Stimulated activated CD4-positive, alpha-beta T cell treated with anti-CD3 and anti-CD28 coated beads, Interleukin-12 subunit alpha, Interleukin-12 subunit beta, amount 100 ng/mL, for 24 hours (primary cell): ENCODE measurements around the gene TOMT.
A peak's percentile ranks its signal among the peaks of the same experiment; 100 is the strongest.

ENCODE experiments used
- DNase-seq, 2 experiments: peaks; one replicate each; pipeline ENCODE4 v3.0.0-alpha.2; 2020; ENCODE audit warnings: low read depth in 2 of 2

TOMT gene

GRCh38 chr11:72105888-72106287 lies at the start of gene TOMT:
TSS of gene TOMT (plus strand) at chr11:72105924. CDS start at chr11:72105952, 28 bp downstream.
- no peak for DNase-seq

DNA sequence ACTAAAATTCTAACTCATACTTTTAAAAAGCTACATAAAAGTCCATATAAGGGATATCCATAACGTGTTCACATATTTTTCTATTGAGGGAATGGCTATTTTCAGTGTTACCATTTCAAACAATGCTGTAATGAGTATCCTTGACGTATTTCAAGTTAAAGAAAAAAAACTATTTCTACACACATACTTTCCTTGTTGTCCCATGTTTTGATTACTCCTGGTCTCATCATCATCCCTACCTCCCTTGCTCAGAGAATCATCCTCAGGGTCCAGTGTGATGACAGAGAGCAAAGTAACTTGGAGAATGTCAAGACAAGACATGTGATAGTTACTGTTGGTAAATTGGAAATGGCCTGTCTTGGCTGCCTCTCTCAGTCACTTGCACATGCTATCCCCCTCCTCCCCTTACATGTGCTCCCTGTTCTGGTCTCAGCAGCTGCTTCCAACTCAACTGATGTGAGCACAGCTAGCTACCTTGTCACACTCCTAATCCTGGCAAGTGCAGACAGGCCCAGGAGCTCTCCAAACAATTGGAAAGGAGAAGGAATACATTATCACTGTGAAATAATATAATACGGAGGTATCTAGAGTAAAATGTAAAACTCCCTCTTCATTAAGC lies 47.2 kb upstream of the TOMT start:
- no peak for DNase-seq

GRCh38 chr11:72061739-72062396 lies 43.9 kb upstream of the TOMT start:
- DNase-seq = no peak

DNA sequence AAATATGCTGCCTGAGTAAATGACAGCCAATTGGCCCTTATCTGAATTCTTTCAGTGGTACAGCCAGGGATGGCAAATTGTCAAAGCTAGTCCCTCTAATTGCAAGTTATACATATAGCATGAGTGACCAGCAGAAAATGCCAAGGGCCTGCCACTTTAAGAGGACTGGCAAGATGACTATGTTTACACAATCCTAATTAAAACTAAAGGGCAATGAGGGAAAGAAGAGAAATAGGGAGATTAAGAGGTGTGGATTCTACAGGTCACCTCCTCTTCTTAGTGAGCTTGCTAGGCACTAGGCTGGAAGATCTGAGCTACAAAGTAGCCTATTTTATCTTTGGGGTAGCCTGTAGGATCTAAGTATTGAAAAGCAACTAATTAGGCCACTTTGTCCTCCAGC lies 38.9 kb upstream of the TOMT start:
- DNase-seq = no peak

DNA sequence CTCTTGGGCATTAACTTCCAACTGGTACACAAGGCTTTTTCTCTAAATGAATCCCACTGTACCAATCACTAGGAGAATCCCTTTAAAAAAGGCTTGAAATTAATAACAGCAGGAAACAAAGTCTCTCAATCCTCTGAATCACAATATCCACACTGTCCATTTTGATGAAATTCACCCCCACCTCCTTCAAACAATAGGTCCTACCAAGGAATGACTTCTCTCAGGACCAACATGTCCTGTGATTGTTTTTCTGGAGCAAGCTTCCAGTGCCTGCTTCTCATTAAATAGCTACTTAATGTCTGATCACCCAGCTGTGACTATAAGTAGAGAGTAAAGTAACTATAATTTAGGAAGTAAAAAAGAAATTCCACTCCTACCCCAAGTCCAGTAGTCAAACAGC lies 38.5 kb upstream of the TOMT start:
- DNase-seq = no peak

DNA sequence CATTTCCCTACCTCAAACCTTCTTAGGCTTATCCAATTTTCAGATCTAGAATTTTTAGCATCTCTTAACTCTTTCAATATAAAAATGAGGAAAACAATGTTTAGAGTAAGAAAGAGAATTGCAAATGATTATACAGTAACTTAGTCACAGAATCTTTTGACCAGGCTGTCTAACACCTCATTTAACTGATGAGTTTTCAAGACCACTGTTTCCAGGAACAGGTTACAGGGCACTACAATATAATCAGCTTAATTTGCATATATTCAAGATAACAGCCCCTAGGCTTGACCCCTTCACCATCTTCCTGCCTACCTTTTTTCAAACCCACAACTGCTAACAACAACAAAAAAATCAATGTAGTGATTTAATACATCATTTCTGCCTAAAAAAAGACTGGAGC lies 38.0 kb upstream of the TOMT start:
- DNase-seq = no peak

DNA sequence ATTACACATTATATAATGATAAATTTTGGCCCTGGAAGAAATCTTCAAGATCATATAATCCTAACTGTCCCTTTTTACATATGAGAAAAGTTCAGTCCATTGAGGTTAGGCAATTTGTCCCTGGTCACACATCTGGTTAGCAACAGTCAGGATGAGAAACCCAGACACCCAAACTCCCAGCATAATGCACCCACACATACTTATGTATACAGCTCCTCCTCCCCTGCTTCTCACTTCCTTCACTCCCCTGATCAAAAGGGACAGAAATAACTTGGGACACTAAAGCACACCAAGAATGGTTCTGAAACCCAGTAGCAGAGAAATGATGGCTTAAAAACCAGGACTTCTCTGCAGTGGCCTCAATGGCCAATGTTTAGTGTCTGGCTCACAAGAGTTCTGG lies 36.5 kb upstream of the TOMT start:
- DNase-seq = no peak

DNA sequence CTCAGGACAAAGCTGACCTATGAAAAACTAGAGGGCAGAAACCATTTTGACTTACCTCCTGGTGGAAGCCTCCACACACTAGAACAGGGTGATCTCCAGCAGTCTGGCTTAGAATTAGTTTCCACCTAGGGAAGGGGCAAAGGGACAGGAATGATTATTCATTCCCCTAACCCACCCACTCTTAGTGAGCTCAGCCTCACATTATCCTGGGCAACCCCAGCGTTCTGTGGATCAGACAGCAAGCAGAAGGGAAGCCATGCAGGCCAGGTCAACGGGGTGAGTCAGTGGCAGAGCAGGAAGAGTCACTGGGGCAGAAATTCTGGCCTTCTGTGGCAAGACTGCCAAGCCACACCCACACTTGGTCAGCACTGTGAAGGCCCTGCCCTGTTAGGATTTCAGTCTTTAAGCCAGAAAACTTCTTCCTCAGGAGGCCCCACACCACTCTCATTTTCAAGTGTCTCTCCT lies 35.9 kb upstream of the TOMT start:
- no peak for DNase-seq

DNA sequence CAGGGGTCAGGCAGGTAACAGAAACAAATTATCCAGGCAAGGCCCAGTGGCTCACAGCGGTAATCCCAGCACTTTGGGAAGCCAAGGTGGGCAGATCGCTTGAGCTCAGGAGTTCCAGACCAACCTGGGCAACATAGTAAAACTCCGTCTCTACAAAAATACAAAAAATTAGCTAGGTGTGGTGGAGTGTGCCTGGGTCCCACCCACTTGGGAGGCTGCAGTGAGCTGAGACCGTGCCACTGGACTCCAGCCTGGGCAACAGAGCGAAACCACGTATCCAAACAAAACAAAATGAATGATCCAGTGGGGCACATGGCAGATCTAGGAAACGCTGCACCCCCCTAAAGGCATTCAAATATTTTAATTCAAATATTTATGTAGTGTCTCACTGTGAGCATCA lies 35.2 kb upstream of the TOMT start:
- no peak for DNase-seq

GRCh38 chr11:72072348-72072747 lies 33.4 kb upstream of the TOMT start:
- DNase-seq = no peak

DNA sequence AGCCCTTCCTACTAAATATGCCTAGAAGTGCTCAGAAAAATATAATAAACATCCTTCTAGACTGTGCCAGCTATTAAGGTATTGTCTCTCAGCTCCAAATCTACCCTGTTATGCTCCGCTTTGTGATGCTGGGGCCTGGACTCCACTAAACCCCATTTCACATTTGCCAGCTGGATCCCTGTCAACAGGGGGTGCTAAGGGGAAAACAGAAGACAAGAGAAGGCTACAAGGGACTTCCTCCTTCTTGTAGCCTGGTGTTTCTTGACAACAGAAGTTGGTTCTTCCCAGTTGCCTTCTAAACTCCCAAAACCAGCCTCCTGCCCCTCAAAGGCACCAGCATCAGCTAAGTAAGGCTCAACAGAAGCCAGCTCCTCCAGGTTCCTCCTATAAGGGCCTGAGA lies 30.6 kb upstream of the TOMT start:
- DNase-seq = no peak

DNA sequence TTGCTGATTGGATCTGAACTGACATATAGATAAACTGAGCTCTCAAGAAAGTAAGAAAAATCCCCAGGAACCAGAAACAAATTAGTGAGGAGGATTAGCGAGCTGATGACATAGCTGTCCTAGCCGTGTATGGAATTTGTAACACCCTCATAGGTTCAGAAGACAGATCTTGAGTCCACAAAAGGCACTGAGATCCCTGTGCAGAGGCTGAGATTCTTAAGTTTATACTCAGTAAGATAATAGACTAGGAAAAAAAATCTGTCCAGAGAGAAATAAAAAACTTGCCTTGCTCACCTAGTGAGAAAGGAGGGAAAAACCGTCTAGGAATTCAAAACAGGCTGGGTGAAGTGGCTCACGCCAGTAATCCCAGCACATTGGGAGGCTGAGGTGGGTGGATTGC lies 30.0 kb upstream of the TOMT start:
- no peak for DNase-seq

GRCh38 chr11:72078477-72078876 lies 27.2 kb upstream of the TOMT start:
- DNase-seq = no peak

GRCh38 chr11:72079819-72080325 lies 25.9 kb upstream of the TOMT start:
- DNase-seq = no peak

- peak; percentile 96 to 99 for DNase-seq
Measured at GRCh38 chr11:72080326-72081183, 25.2 kb upstream of the TOMT start, which contains the start of the genes LRRC51 and NUMA1. TSS of gene LRRC51 (plus strand) at chr11:72080850. CDS start at chr11:72089084, 8,234 bp downstream. TSS of gene NUMA1 (minus strand) at chr11:72080542. CDS start at chr11:72035943, 44,599 bp downstream.

- DNase-seq = no peak
Measured at GRCh38 chr11:72081184-72081644, 24.5 kb upstream of the TOMT start.

DNA sequence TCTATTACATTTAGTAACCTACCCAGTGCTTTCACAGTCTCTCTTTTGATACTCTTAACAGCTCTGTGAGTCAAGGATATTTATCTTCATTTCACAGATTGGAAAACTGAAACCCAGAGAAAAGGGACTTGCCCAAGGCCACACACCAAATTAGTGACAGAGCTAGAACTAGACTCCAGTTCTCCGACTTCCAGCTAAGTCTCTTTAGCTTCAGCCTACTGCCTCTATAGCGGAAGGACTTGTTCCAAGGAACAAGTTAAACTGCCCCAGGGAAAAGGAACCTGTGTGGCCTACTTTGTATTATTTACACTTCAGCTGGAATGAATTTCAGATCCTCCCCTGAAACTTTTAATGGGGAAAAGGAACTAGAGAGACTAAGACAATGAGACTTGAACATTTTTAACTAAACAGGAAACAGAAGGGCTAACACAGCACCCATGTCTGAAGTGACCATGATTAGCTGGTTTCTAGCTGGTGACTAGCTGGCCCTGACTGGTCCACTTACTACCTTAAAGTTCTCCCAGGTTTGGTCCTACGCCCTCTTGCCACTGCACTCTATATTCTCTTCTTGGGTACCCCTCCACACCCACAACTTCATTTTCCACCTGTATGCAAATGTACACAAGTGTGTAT lies 23.8 kb upstream of the TOMT start:
- no peak for DNase-seq

DNA sequence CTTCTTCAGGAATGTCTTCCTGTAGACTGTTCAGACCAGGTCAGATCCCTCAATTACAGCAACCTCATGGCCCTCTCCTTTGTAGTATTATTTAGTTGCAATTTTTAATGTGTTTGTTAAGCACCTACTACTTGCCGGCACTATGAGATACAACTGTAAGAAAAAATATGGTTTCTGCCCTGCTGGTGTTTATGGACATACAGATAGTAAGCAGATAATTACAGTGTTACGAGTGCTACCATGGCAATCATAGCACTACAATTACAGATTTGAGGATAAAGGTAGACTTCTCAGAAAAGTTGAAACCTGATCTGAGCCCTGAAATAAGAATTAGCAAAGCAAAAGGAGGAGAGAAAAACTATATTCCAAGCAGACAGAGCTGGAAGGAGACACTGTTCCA lies 22.3 kb upstream of the TOMT start:
- DNase-seq = no peak

DNA sequence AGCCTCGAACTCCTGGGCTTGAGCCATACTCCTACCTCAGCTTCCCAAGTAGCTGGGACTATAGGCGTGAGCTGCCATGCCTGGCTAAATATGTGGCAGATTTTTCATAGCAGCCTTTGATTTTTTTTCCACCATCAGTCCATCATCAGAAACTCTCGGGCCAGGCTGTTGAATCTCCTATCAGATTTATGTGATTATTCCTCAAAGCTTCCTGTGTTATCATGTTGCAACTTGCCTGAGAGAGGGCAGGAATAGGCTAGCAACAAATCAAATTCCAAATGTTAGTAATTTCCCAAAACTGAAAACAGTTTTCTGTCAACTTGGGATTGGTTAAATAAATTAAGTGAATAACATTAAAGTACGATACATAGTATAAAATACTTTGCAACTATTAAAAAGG lies 21.6 kb upstream of the TOMT start:
- no peak for DNase-seq

DNA sequence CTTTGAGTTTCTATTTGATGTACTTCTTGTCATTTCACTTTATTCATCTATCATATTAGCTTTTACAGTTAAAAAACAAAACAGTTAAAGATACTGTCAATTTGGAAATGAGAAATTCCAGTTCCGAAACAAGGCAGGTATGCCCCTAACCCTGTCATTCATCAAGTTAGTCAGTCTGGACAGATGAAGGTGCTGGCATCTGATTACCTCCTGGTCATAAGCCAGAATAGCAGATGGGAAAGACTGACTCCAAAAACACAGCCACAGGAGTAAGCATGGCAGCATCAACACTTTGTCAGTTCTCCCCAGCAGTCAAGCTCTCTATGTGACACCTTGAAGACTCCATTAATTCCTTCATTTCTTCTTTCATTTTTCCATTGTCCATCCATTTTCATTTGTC lies 20.8 kb upstream of the TOMT start:
- no peak for DNase-seq

- DNase-seq = no peak
Measured at GRCh38 chr11:72085621-72086351, 19.9 kb upstream of the TOMT start.
